NCI-H146 (cell line): ENCODE data around the gene DSCAML1.
A peak's percentile ranks its signal among the peaks of the same experiment; 100 is the strongest.

ENCODE experiments used
- DNase-seq: peaks from one replicate; lab custom pipeline; 2025; lab: John Stamatoyannopoulos, UW

DSCAML1 gene

DNA sequence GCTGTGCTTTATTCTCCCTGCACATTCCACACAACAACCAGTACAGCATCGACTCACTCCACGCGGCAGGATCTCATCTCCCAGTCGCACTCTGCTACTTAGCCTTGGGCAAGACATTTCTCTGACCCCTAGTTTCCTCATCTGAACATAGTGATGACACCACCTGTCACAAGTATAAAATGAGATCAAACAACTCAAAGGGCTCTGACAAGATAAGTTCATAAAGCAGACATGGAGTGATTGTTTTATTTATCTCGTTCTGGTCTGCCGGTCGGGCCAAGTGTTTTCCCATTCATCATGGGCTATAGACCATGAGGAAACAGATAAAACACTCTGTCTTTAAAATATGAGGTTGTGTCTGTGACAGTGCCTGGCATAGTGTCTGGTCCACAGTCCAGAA is 35.0 kb downstream of the DSCAML1 start:
- peak; percentile 78 for DNase-seq

DNA sequence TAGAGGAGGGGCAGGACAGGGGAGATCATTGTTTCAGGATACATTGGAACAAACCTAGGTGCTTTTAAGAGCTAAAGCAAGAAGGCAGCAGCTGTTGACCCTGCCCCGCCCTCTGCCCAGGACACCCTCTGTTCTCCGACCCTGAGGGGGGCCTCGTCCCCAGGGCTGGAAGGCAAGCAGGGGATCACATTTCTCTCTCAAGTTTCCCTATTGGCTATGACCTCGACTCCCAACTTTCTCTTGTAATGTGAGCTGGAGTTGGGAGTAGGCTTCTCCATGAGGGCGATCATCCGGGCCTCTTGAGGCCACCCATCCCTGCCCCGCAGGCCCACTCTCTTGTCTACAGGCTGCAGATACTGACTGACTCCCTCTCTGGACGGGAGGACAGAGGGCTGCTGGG is 37.7 kb downstream of the DSCAML1 start:
- DNase-seq = peak; percentile 94

DNA sequence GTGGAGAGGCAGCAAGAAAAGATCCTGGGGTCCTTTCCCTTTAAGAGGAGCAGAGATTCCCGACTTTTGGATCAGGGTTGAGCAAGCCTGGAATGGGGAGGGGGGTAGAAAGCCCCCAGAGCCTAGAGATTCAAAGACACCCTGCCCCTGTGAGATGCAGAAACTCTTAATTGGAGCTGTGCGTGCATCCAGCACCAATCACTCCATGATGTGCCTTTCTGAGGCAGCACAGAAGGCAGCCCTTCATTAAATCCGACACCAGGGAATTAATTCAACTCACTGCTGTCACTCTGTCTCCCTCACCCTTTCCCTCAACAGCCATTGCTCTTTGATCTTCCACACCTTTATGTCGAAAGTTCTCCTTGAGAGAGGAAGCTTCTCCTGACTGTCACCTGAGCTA is 43.0 kb downstream of the DSCAML1 start:
- DNase-seq = no peak

DNA sequence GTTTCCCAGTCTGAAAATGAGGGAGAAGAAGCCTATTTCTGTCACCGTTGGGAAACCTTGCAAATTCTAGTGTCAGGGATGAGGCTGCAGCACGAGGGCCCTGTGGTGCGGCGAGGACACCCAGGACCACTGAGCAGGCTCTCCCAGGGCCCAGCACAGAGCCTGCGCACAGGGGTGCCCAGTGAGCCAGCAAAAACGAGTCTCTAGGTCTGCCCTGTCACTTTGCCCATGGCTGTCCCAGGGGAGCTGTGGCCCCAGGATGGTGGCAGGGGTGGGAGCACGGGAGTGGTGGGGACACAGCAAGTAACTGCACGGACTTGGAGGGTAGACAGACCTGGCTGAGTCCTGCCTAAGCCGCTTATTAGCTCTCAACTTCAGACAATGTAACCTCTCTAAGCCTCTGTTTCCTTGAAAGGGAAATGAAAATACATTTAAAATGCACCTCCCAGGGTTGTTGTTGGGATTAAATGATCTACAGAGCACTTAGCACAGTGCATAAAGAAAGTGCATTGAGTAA is 44.2 kb downstream of the DSCAML1 start:
- no peak for DNase-seq

DNA sequence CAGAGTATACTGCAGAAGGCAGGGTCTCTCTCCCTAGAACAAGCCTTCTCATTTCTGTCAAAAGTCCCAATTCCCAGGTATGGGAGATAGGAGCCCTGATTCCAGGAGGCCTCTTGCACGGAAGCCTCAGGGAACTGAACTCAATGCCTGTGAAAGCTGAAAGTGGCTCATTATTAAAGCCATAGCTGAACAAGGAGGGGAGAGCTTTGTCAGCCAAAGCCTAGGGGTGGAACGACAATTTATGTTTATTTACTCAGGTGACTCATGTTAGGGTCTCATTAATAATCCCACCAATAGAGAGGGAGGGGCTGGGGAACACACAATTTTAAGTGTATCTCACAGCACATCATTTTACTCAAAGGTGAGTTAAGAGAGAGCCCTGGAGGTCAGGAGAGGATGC is 44.9 kb downstream of the DSCAML1 start:
- peak; percentile 62 for DNase-seq

DNA sequence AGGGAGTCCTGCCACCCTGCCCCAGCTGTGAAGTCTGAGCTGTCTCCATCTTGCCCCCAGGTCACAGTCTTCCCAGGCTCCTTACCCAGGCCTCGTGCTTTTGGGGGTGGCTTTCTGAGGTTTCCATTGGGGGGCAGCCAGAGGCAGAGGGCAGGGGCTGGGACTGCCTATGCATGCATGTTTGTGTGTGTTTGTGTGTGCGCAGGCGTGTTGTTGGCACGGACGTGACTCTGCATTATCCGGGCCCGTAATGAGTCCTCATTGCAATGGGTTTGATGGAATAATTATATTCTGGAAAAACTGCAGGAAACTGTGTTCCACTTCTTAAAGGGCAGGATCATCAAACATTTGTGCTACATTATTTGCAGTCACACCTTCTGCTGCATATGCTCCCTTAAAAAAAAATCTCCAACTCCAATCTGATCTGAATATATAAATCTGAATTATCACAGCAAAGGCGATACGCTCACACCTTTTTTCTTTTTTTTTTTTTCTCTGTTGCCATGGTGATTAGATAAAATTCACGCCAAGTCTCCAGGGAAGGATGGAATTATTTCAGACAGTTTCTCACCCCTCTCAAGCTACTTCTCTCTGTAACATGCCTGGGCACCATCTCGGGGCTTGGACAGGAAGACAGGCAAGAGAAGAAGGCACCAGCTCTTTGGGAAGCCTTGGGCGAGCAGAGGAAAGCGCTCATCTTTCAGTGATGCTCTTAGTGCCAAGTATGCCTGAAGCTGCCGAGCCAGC is 45.9 kb downstream of the DSCAML1 start:
- DNase-seq = no peak

DNA sequence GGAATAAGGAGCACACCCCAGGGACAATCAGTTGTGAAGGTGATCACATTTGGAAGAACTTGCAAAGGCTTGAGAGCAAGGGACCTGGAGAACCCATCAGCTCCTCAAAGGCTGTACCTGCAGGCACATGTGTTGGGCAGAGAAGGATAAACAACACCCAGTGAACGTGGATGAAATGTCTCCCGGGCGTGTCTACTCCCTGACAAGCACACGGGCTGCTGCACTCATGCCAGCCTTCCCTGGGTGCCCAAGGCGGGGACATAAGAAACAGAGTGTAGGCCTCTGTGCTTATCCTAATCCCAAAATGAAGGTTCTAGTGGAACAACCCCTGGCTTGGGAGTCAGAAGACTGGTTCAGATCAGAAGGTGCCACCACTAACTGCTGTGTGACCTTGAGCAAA is 46.7 kb downstream of the DSCAML1 start:
- DNase-seq = no peak

DNA sequence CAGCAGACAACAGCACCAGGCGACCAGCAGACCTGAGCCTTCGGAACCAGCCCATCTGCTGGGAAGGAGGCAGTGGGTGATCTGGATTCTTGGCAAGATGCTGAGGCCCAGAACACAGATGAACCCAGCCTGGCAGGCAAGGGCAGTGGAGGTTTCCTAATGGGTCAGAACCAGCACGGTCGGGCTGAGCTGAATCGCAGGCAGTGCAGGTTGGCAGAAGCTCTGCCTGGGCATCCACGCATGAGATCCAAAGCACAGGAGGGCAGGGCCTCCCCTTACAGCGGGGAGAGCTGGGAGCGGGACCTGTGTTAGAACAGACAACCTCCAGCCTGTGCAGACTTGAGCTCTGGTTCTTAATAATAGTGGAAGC is 47.5 kb downstream of the DSCAML1 start:
- DNase-seq = no peak

DNA sequence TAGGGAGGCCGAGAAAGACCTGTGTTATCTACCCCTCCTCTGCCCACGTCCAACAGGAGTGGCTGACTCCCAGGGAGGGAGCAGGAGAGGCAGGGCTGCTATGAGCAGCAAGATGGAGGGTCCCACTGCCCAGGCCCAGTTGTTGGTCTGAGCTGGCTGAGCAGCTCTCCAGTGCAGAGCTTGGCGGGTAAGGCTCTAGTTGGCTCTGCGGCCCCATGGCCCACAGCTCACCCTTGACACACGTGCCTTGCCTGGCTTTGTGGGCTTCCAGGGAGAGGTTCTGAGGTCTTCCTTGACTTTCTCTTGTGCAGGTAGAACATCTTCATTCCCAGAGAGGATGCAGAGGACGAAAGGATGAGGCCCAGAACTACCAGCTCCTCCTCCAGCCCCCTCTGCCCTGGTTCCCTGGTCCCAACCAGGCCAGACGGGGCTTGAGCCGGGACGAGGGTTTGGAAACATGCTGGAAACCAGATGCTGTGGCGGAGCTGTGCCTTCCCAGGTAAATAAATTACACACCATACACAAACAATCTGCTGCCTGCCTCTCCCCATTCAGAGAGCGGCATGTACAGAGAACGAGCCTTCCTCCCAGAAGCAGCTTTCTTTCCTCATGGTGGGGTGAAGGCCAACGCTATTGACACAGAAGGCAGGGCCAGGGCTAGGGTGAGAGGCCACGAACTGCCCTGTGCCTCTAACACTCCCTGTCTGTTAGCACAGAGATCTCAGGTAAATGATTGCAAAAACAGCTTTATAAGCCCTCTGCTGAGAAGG is 48.1 kb downstream of the DSCAML1 start:
- no peak for DNase-seq

DNA sequence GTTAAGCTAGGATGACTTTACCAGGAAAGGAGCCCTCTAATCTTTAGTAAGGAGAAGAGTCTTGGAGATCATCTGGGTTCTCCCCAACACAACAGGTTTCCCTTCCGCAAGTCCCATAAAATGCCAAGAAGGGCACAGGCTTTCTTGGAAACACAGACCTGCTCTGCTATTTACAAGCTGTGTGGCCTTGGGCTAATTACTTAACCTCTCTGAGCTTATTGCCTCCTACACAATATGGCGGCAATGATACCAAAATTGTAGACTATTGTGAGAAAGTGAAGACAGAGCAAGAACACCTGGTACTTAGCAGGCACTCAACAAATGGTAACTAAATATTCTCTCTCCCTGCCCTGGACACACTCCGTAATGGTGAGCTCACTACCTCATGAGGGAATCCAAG is 49.1 kb downstream of the DSCAML1 start:
- no peak for DNase-seq

DNA sequence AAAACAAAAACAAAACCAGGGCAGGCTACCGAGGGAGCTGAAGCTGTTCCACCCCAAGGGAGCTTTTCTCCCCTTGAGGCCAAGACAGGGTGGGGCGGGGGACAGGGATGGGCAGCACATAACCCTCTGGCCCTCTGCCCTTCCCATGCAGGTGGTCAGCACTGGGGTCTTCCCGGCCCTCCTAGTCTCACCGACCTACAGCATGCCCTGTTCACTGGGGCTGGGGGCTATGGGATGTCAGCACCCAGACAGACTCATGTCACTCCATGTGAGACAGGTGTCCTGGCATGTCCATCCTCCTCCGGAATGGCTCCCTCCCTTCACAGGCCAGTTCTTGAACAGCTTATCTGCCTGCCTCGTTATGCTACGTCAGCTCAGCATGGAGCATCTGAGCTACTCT is 51.7 kb downstream of the DSCAML1 start:
- no peak for DNase-seq

DNA sequence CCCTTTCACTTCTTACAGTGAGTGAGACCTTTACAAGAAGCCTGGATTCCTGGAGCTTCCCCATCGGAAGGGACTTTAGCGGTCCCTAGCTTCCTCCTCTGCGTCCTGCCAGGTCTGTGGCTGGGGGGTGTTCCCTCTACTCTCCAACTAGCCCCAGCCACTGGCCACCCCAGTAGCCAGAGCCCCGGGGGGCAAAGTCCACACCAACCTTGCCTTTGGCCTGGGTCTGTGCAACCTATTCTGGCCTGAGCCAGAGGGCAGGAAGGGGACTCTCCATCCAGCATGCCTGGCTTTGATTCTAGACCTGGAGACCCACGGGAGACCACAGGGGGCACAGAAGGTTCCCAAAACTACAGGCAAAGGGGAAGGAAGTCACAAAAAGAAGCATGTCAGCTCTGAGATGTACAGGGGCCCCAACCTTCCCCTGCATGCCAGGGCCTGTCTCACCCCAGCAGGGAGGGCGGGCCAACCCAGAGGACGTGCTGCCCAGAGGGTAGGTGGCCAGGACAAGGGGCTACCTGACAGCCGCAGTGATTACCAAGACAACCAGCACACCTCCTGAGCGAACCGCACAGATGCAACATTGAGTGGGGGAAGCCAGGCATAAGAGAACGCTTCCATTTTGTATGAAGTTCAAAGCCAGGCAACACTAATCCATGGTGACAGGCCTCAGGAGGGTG is 52.4 kb downstream of the DSCAML1 start:
- DNase-seq = no peak

DNA sequence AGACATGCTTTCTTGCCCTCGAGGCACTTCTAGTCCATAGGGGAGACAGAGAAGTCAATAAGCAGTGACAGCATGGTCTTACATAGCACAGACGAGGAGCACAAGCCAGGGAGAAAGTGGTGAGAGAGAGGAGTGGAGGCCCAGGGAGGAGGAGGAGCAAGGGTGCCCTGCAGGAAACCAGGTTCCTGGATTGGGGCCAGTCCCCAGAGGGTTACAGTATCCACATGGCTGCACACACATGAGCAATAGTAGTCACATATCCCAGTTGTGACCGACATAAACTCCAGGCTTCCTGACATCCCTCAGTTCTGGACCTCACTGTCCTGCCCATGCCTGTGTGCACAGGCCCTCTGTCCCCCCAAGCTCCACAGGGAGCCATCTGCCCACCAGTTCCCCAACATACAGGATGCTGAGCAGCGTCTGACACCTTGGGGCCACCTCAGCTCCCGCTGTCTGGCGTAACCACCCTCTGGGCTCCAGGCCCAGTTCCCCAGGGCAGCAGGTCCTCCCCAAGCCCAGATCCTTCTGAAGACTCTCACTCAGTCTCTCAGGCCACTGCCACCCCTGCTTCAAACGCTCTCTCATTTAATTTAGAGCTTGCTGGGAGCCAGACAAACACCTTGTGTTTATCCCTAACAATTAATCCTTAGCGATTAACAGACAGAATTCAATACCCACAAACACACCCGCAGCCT is 53.7 kb downstream of the DSCAML1 start:
- DNase-seq = peak; percentile 72

DNA sequence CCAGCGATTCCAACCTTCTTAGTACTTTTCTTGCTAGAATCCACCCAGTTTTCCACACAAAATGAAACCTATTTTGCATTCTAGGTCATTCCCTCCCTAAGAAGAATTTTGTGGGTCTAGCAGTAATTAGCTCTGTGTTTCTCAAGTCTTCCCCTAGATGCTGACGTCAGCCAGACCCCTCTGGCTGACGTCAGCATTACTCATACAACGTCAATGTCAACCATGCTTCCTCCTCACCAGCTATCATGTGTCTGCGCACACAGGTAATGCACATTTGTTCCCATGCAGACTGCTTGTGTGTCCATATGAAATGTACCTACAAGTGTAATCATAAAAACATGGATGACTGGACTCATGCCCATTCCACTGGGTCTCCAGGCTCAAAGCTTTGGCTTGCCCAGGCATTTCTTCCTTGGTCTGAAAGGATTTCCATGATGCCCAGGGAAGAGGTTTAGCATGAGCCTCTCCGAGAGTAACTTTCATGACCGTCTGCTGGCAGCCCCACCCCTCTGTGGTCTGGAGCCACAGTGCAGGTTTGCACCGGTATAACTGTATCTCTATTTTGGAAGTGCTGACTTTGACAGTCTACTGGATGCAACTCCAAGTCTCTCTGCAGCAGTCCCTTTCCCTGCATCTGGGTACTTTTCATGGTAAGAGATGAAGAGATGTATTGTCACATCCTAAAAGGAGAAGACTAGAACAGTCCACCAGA is 58.6 kb downstream of the DSCAML1 start:
- DNase-seq = no peak

DNA sequence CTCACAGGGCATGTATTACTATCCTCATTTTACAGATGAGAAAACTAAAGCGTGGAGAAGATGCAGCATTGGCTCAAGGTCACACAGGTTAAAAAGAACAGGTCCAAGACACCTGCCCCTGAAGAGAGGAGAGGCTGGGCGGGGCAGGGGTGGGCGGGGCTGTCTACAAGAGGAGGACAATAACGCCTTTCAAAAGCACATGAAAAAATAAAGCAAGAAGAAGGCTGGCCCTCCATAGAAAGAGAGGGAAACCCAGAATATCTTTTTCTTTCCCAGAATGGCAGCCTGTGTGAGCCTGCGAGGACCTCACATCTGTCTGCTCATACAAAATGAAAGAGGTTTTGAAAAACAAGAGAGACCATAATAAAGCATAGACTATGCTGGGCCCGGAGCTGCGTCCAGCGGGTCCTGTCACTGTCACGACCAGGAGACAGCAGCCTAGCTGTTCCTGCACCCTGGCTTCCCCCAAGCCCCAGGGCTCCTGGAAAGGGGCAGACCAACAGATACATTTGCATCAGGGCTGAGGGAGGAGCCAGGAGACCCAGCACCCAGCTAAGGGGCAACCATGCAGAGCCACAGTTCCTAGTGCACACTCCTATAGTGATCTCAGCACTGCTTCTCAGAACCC is 61.6 kb downstream of the DSCAML1 start:
- DNase-seq = peak; percentile 40

DNA sequence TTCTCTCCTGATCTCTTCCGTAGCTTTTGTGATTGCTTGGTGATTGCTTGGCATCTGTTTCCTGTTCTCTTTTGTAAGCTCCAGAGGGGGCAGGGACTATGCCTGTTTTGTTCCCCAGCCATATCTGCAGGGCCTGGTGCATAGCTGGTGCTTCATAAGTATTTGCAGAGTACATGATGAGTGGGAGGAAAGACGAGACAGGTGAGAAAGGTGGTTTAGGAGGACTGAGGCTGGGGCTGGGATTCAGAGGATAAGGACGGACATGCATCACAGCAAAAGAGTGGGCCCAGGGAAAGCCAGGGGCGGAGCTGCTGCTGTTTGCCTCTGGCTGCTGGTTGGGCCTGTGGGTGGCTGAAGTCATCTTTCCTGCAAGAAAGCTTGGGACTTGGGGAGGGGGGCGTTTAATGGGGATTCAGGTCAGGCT is 62.4 kb downstream of the DSCAML1 start:
- DNase-seq = peak; percentile 82

DNA sequence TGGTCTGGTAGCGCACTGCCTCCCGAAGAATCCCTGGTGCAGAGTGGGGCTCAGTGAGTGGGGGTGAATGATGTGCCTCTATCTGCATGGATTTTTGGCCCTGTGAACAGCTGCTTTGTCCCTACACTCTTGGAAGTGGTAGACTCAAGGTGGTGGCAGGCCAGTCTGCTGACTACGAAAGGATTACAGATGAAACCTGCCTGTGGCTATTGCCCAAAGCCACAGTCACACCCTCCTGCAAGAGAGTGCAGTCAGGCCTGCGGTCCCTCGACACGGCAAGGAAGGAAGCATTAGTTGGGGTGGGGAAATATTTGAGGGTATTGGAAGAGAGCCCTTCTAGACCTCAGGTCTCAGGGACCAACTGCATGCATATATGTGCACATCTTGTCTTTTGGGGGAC is 63.7 kb downstream of the DSCAML1 start:
- no peak for DNase-seq

DNA sequence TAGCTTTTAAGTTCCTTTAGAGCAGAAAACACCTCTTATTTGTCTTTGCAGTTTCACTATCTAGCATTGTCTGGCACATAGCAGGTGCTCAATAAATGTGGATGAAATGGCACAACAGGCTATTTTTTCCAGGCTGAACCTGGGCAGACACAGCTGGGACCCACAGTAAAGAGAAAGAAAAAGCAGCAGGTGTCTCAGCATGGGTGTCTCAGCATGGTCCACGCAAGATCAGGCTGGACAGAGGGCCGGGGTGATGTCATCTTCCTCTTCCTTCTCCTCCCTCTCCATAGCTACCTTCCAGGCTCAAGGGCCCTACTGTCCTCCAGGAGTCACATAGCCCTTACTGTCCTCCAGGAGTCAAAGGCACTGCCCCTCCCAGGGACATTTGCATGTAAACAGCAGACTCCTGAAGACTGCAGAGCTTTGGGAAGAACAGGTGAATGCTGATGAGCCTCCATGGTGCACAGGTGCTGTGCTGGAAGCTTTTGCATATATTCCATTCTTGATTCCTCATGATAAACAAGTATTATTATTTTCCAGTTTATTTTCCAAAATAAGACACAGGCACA is 65.2 kb downstream of the DSCAML1 start:
- peak; percentile 93 for DNase-seq

DNA sequence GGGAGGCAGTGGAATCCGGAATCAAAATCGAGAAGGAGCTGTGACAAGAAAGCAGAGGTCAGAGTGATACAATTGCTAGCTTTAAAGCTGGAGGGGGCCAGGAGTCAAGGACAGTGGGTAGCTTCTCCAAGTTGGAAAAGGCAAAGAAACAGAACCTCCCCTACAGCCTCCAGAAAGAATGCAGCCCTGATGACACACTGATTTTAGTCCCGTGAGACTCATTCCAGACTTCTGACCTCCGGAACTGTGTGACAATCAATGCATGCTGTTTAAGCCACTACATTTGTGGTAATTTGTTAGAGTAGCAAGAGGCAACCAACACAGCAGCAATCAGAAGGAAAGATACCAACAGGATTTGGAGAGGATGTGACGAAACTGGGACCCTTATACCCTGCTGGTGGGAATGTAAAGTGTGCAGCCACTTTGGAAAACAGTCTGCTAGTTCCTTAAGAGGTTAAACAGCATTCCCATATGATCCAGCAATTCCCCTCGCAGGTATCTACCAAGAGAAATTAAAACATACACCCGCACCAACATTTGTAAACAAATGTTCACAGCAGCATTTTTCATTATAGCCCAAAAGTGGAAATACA is 66.7 kb downstream of the DSCAML1 start:
- no peak for DNase-seq

DNA sequence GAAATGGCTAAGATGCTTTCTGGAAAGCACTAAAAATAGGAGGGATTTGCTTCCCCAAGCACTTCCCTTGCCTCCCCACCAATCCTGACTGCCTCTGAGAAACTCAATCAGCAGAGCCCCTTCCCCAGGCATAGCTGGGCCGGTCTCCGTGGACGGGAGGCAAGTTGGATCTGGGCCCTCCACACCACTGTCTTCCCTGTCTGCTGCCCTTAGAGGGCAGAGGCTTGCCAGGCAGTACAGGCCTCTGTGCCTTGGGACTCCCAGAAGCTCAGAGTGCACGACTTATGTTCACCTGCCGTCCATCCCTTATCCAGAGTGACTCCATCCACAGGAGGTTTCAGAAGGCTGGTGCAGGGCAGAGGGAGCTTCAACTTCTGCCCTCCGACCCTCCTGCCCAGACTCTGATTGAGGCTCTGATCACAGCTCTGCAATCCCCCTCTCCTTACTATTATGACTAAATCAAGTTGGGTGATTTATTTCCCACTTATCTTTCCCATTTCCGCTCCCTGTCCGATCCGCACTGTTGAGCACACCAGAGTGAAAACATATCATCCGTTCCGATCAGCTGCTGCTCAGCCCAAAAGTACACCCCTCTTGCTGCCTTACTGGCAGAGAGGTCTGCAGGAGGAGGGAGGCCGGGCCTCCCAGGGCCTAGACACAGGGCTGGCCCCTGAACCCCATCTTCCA is 71.8 kb downstream of the DSCAML1 start:
- DNase-seq = no peak
